Breast epithelium (tissue), 3 donors: ENCODE measurements around the gene C16orf86.

ENCODE experiments used
- POLR2A ChIP-seq: fragments of 450-650 bp; IDR thresholded peaks from one replicate; pipeline ENCODE4 v1.6.1; 2016; ENCODE audit warnings: antibody characterized with exemption, mild to moderate bottlenecking, moderate library complexity
- POLR2AphosphoS5 ChIP-seq, 3 donors: sonication (generic); formaldehyde crosslinking; IDR thresholded peaks; one replicate each; pipeline ENCODE4 v1.6.1; 2017; ENCODE audit warnings: antibody characterized with exemption in 3 of 3
- TF ChIP-seq, protein P1 (sequence below), 3 donors: fragments of 450-650 bp; IDR thresholded peaks; one replicate each; pipeline ENCODE4 v1.5.1; 2016 to 2017; ENCODE audit warnings: antibody characterized with exemption in 3 of 3, mild to moderate bottlenecking in 3 of 3, moderate library complexity in 3 of 3

DNA sequence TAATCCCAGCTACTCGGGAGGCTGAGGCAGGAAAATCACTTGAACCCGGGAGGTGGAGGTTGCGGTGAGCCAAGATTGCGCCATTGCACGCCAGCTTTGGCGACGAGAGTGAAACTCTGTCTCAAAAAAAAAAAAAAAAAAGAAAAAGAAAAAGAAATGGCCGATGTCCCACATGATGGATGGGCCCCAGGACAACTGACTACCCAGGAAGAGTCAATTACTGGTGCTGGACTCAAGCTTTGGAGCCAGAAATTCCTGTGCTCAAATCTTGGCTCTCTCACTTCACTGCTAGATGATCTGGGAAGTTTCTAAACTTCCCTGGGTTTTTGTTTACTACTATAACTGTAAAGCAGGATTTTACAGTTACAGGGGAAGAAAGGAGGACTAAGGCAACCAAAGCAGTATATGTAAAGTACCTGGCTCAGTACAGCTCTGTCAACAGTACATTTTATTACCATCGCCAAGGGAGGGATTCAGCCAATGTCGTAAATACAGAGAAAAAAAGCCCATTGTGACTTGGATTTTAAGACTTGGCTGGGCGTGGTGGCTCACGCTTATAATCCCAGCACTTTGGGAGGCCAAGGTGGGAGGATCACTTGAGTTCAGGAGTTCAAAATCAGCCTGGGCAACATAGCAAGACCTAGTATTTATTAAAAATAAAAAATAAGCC lies 11.9 kb downstream of the C16orf86 start:
- TF ChIP-seq POLR2A (no peak), POLR2AphosphoS5 (IDR thresholded peaks at IDR 0.05) (no peak)
- TF ChIP-seq, protein P1, sequence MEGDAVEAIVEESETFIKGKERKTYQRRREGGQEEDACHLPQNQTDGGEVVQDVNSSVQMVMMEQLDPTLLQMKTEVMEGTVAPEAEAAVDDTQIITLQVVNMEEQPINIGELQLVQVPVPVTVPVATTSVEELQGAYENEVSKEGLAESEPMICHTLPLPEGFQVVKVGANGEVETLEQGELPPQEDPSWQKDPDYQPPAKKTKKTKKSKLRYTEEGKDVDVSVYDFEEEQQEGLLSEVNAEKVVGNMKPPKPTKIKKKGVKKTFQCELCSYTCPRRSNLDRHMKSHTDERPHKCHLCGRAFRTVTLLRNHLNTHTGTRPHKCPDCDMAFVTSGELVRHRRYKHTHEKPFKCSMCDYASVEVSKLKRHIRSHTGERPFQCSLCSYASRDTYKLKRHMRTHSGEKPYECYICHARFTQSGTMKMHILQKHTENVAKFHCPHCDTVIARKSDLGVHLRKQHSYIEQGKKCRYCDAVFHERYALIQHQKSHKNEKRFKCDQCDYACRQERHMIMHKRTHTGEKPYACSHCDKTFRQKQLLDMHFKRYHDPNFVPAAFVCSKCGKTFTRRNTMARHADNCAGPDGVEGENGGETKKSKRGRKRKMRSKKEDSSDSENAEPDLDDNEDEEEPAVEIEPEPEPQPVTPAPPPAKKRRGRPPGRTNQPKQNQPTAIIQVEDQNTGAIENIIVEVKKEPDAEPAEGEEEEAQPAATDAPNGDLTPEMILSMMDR (IDR thresholded peaks at IDR 0.05) = no peak
